Hepatocyte (in vitro differentiated cells): Measurements from ENCODE around the gene PATE3.

ENCODE experiments used
- EZH2 ChIP-seq: fragments of 200-600 bp; sonication (generic); IDR thresholded peaks from 2 replicates; pipeline ENCODE4 v1.6.1; 2016; ENCODE audit warnings: antibody characterized with exemption, mild to moderate bottlenecking, borderline replicate concordance
- TF ChIP-seq, protein P1 (sequence below): fragments of 200-600 bp; sonication (generic); IDR thresholded peaks from 2 replicates; pipeline ENCODE4 v1.5.1; 2016; ENCODE audit warnings: antibody characterized with exemption, mild to moderate bottlenecking; ENCODE audit not compliant: poor library complexity

DNA sequence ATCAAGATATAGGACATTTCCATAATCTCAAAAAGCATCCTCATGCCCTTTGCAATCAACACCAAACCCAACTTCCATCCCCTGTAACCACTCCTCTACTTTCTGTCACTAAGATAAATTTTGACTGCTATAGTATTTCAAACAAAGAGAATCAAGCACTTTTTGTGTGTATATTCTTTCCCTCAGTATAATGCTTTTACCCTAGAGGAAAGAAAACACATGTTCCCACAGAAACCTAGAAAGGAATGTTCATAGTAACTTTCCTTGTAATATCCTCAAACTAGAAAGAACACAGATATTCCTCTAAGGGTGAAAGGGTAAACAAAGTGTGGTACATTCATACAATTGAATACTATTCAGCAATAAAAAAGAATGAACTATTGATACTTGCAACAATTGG is 47.3 kb upstream of the PATE3 start:
- TF ChIP-seq, protein P1, sequence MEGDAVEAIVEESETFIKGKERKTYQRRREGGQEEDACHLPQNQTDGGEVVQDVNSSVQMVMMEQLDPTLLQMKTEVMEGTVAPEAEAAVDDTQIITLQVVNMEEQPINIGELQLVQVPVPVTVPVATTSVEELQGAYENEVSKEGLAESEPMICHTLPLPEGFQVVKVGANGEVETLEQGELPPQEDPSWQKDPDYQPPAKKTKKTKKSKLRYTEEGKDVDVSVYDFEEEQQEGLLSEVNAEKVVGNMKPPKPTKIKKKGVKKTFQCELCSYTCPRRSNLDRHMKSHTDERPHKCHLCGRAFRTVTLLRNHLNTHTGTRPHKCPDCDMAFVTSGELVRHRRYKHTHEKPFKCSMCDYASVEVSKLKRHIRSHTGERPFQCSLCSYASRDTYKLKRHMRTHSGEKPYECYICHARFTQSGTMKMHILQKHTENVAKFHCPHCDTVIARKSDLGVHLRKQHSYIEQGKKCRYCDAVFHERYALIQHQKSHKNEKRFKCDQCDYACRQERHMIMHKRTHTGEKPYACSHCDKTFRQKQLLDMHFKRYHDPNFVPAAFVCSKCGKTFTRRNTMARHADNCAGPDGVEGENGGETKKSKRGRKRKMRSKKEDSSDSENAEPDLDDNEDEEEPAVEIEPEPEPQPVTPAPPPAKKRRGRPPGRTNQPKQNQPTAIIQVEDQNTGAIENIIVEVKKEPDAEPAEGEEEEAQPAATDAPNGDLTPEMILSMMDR: no peak
- TF ChIP-seq EZH2: no peak
